ENCODE measurements around the gene SEMA6A.

- TF ChIP-seq POLR2AphosphoS5 (IDR thresholded peaks at IDR 0.05; ENCODE audit: low read depth, low read length) (no peak), POLR2A (IDR thresholded peaks at IDR 0.05; ENCODE audit: low read depth, low read length) (no peak), TAF1 (IDR thresholded peaks at IDR 0.05; ENCODE audit: borderline replicate concordance, low read depth, low read length) (no peak)
Observed at GRCh38 chr5:116581910-116582309, 7.3 kb upstream of the SEMA6A start.
